HG02798 (cell line): Measurements from ENCODE around the gene TRMT2A.
A peak's percentile ranks its signal among the peaks of the same experiment; 100 is the strongest.

Experiments used
- ATAC-seq: cut with Tn5 transposase; IDR thresholded peaks from one replicate; pipeline ENCODE4 v1.9.1; 2021; ENCODE audit warnings: mild to moderate bottlenecking; ENCODE audit not compliant: unreplicated experiment, poor library complexity

TRMT2A gene

GRCh38 chr22:20123366-20124082 lies 6.5 kb upstream of the TRMT2A start:
- ATAC-seq, result no peak

GRCh38 chr22:20121856-20122415 lies 4.9 kb upstream of the TRMT2A start:
- no peak for ATAC-seq

- ATAC-seq, result no peak
Measured at GRCh38 chr22:20118300-20119020, 1.4 kb upstream of the TRMT2A start.

- ATAC-seq, result peak; percentile 21
Measured at GRCh38 chr22:20117633-20118299, 740 bp upstream of the TRMT2A start.

- ATAC-seq, result no peak
Measured at GRCh38 chr22:20116376-20116950, 563 bp downstream of the TRMT2A start.

GRCh38 chr22:20115691-20116375 lies 1.2 kb downstream of the TRMT2A start, which contains the start of gene RANBP1:
TSS of gene RANBP1 (plus strand) at chr22:20116104. CDS start at chr22:20116185, 81 bp downstream.
- no peak for ATAC-seq

GRCh38 chr22:20114506-20115475 lies 2.2 kb downstream of the TRMT2A start:
- no peak for ATAC-seq

GRCh38 chr22:20113551-20114310 lies 3.3 kb downstream of the TRMT2A start:
- ATAC-seq, result no peak

GRCh38 chr22:20112623-20113511 lies 4.2 kb downstream of the TRMT2A start:
- ATAC-seq, result no peak

- ATAC-seq, result no peak
Measured at GRCh38 chr22:20111689-20112622, 5.1 kb downstream of the TRMT2A start.

- ATAC-seq, result no peak
Measured at GRCh38 chr22:20111045-20111688, 5.9 kb downstream of the TRMT2A start.

GRCh38 chr22:20110359-20110985 lies 6.6 kb downstream of the TRMT2A start:
- no peak for ATAC-seq

GRCh38 chr22:20109411-20110358 lies 7.3 kb downstream of the TRMT2A start:
- ATAC-seq, result no peak

GRCh38 chr22:20108757-20109230 lies 8.2 kb downstream of the TRMT2A start:
- ATAC-seq, result no peak
